ENCODE results near the gene SSC5D. TPM values are rescaled to one million over a fixed set of nuclear protein-coding genes. Genes with fewer than 3 reads are reported as not detected.

The SSC5D gene
- total RNA-seq, 1 donor from 2014 or later = 0.33 TPM

- Histone ChIP-seq H3K36me3 (ENCODE audit: control insufficient read depth, insufficient read depth, low read length) (no peaks in the 10 kb centered on the region), H3K4me3 (ENCODE audit: low read depth, low read length) (no peak overlapping the region), H3K27me3 (ENCODE audit: control insufficient read depth, insufficient read depth, low read length) (peaks cover 3% of the 10 kb centered on the region)
- TF ChIP-seq CTCF (IDR thresholded peaks at IDR 0.05; ENCODE audit: insufficient read depth, low read length, poor library complexity, severe bottlenecking) = no peak
- no peak for DNase-seq (ENCODE audit: low read depth)
These were observed 55.3 kb downstream of the SSC5D start for GRCh38 chr19:55543567-55543966.

GRCh38 chr19:55544014-55544413 lies 55.8 kb downstream of the SSC5D start:
- Histone ChIP-seq H3K27me3 (ENCODE audit: control insufficient read depth, insufficient read depth, low read length) (peaks cover 3% of the 10 kb centered on the region), H3K36me3 (ENCODE audit: control insufficient read depth, insufficient read depth, low read length) (no peaks in the 10 kb centered on the region), H3K4me3 (ENCODE audit: low read depth, low read length) (no peak overlapping the region)
- DNase-seq (ENCODE audit: low read depth) = no peak
- TF ChIP-seq CTCF (IDR thresholded peaks at IDR 0.05; ENCODE audit: insufficient read depth, low read length, poor library complexity, severe bottlenecking) = no peak

- DNase-seq (ENCODE audit: low read depth) = no peak
- Histone ChIP-seq H3K36me3 (ENCODE audit: control insufficient read depth, insufficient read depth, low read length) (no peaks in the 10 kb centered on the region), H3K27me3 (ENCODE audit: control insufficient read depth, insufficient read depth, low read length) (peaks cover 3% of the 10 kb centered on the region), H3K4me3 (ENCODE audit: low read depth, low read length) (no peak overlapping the region)
- TF ChIP-seq CTCF (IDR thresholded peaks at IDR 0.05; ENCODE audit: insufficient read depth, low read length, poor library complexity, severe bottlenecking) = no peak
These were observed 56.7 kb downstream of the SSC5D start for GRCh38 chr19:55544776-55545439.

GRCh38 chr19:55545443-55545842 lies 57.2 kb downstream of the SSC5D start, which contains the start of gene SBK3:
SBK3 (minus strand) TSS chr19:55545543; CDS start chr19:55545543, 0 bp downstream.
- H3K27me3 ChIP-seq (ENCODE audit: control insufficient read depth, insufficient read depth, low read length) = peaks cover 3% of the 10 kb centered on the region
- no peak for TF ChIP-seq CTCF (IDR thresholded peaks at IDR 0.05; ENCODE audit: insufficient read depth, low read length, poor library complexity, severe bottlenecking)
- no peak for DNase-seq (ENCODE audit: low read depth)
- no peak within 1 kb of the TSS for H3K4me3 ChIP-seq (ENCODE audit: low read depth, low read length)
- H3K36me3 ChIP-seq (ENCODE audit: control insufficient read depth, insufficient read depth, low read length) = no peaks in the 10 kb centered on the region

GRCh38 chr19:55546011-55546410 lies 57.8 kb downstream of the SSC5D start:
- TF ChIP-seq CTCF (IDR thresholded peaks at IDR 0.05; ENCODE audit: insufficient read depth, low read length, poor library complexity, severe bottlenecking) = no peak

More at GRCh38 chr19:55546011-55546410, 57.8 kb downstream of the SSC5D start:
- DNase-seq (ENCODE audit: low read depth) = no peak
- no peaks in the 10 kb centered on the region for H3K36me3 ChIP-seq (ENCODE audit: control insufficient read depth, insufficient read depth, low read length)
- H3K4me3 ChIP-seq (ENCODE audit: low read depth, low read length) = no peak overlapping the region
- no peaks in the 10 kb centered on the region for H3K27me3 ChIP-seq (ENCODE audit: control insufficient read depth, insufficient read depth, low read length)

All from kidney epithelial cell (primary cell).